Esophagus squamous epithelium (tissue), 4 donors: ENCODE results near the gene SLC19A1.

ENCODE experiments used
- CTCF ChIP-seq, 6 experiments: fragments of 450-650 bp in 4 of 6; fragments of 200-600 bp in 2 of 6; sonication (generic) in 2 of 6; IDR thresholded peaks; one replicate each; pipeline ENCODE4 v1.5.1; 2016 to 2019; ENCODE audit warnings: antibody characterized with exemption in 6 of 6, mild to moderate bottlenecking in 4 of 6, moderate library complexity in 4 of 6
- POLR2A ChIP-seq, 4 donors: fragments of 450-650 bp; IDR thresholded peaks; one replicate each; pipeline ENCODE4 v1.6.1; 2017; ENCODE audit warnings: antibody characterized with exemption in 4 of 4, mild to moderate bottlenecking in 4 of 4, moderate library complexity in 3 of 4

GRCh38 chr21:45478115-45478801 lies 64.0 kb downstream of the SLC19A1 start:
- no peak for TF ChIP-seq POLR2A (IDR thresholded peaks at IDR 0.05)
- peak; percentile 69 to 79 (median 76) for TF ChIP-seq CTCF (IDR thresholded peaks at IDR 0.05)
